ENCODE data around the gene LEKR1.

Gene LEKR1

GRCh38 chr3:156983559-156983958, 157.4 kb downstream of the LEKR1 start:
- Histone ChIP-seq H3K4me3 (ENCODE audit: low read length) (no peak overlapping the region), H3K9me2 (replicated peaks; ENCODE audit: insufficient read depth, low read length) (no peaks in the 10 kb centered on the region), H3K4me1 (ENCODE audit: low read length) (peaks cover 9% of the 10 kb centered on the region), H2AFZ (ENCODE audit: low read length) (no peak overlapping the region), H3K4me2 (ENCODE audit: low read depth, low read length) (no peak overlapping the region), H4K20me1 (ENCODE audit: insufficient read depth, low read length) (no peaks in the 10 kb centered on the region), H3K27me3 (replicated peaks; ENCODE audit: insufficient read depth, low read length) (no peaks in the 10 kb centered on the region), H3K27ac (ENCODE audit: low read length) (no peak overlapping the region), H3K36me3 (replicated peaks; ENCODE audit: insufficient read depth, low read length) (no peaks in the 10 kb centered on the region), H3F3A (ENCODE audit: insufficient read depth, low read length) (peaks cover 4% of the 10 kb centered on the region; the same call in 1 of the 2 replicates), H3K9me3 (replicated peaks; ENCODE audit: insufficient read depth, low read length) (no peaks in the 10 kb centered on the region), H3K79me2 (ENCODE audit: low read length) (no peaks in the 10 kb centered on the region), H3K9ac (ENCODE audit: low read length) (no peak overlapping the region)
- no peak for DNase-seq
- TF ChIP-seq CTCF (IDR thresholded peaks at IDR 0.05; ENCODE audit: low read length) (no peak), EZH2phosphoT487 (IDR thresholded peaks at IDR 0.05; ENCODE audit: low read length) (no peak), EZH2 (optimal IDR thresholded peaks at IDR 0.05; ENCODE audit: low read depth, low read length) (no peak)

GRCh38 chr3:156985711-156986110, 159.6 kb downstream of the LEKR1 start:
- Histone ChIP-seq H3K27me3 (replicated peaks; ENCODE audit: insufficient read depth, low read length) (no peaks in the 10 kb centered on the region), H3K36me3 (replicated peaks; ENCODE audit: insufficient read depth, low read length) (no peaks in the 10 kb centered on the region), H3K4me1 (ENCODE audit: low read length) (no peaks in the 10 kb centered on the region), H3K27ac (ENCODE audit: low read length) (no peak overlapping the region), H4K20me1 (ENCODE audit: insufficient read depth, low read length) (no peaks in the 10 kb centered on the region), H2AFZ (ENCODE audit: low read length) (no peak overlapping the region), H3K9ac (ENCODE audit: low read length) (no peak overlapping the region), H3K79me2 (ENCODE audit: low read length) (no peaks in the 10 kb centered on the region), H3K9me3 (replicated peaks; ENCODE audit: insufficient read depth, low read length) (no peaks in the 10 kb centered on the region), H3K9me2 (replicated peaks; ENCODE audit: insufficient read depth, low read length) (no peaks in the 10 kb centered on the region), H3K4me2 (ENCODE audit: low read depth, low read length) (no peak overlapping the region), H3K4me3 (ENCODE audit: low read length) (no peak overlapping the region), H3F3A (ENCODE audit: insufficient read depth, low read length) (no peaks in the 10 kb centered on the region)
- no peak for TF ChIP-seq EZH2 (optimal IDR thresholded peaks at IDR 0.05; ENCODE audit: low read depth, low read length)
- no peak for TF ChIP-seq CTCF (IDR thresholded peaks at IDR 0.05; ENCODE audit: low read length)
- TF ChIP-seq EZH2phosphoT487 (IDR thresholded peaks at IDR 0.05; ENCODE audit: low read length) = no peak
- no peak for DNase-seq

GRCh38 chr3:156987946-156988345, 161.8 kb downstream of the LEKR1 start:
- TF ChIP-seq CTCF (IDR thresholded peaks at IDR 0.05; ENCODE audit: low read length) (no peak), EZH2 (optimal IDR thresholded peaks at IDR 0.05; ENCODE audit: low read depth, low read length) (no peak), EZH2phosphoT487 (IDR thresholded peaks at IDR 0.05; ENCODE audit: low read length) (no peak)
- Histone ChIP-seq H2AFZ (ENCODE audit: low read length) (no peak overlapping the region), H3K4me1 (ENCODE audit: low read length) (no peaks in the 10 kb centered on the region), H3K4me2 (ENCODE audit: low read depth, low read length) (no peak overlapping the region), H3K79me2 (ENCODE audit: low read length) (no peaks in the 10 kb centered on the region), H3F3A (ENCODE audit: insufficient read depth, low read length) (no peaks in the 10 kb centered on the region), H3K27me3 (replicated peaks; ENCODE audit: insufficient read depth, low read length) (no peaks in the 10 kb centered on the region), H3K36me3 (replicated peaks; ENCODE audit: insufficient read depth, low read length) (no peaks in the 10 kb centered on the region), H3K27ac (ENCODE audit: low read length) (no peak overlapping the region), H4K20me1 (ENCODE audit: insufficient read depth, low read length) (no peaks in the 10 kb centered on the region), H3K4me3 (ENCODE audit: low read length) (no peak overlapping the region), H3K9me2 (replicated peaks; ENCODE audit: insufficient read depth, low read length) (no peaks in the 10 kb centered on the region), H3K9ac (ENCODE audit: low read length) (no peak overlapping the region), H3K9me3 (replicated peaks; ENCODE audit: insufficient read depth, low read length) (no peaks in the 10 kb centered on the region)
- DNase-seq = no peak
